B cell (primary cell): Measurements from ENCODE around the gene RBMX.

Experiments used
- CTCF ChIP-seq: fragments of 200-600 bp; IDR thresholded peaks from one replicate; pipeline ENCODE4 v1.8.0; 2022; ENCODE audit warnings: antibody characterized with exemption, mild to moderate bottlenecking
- EZH2 ChIP-seq: IDR thresholded peaks from 2 replicates; pipeline ENCODE4 v1.6.1; 2012; ENCODE audit warnings: borderline replicate concordance, low read depth, mild to moderate bottlenecking, moderate library complexity, low read length; ENCODE audit not compliant: insufficient read depth, poor library complexity, severe bottlenecking

DNA sequence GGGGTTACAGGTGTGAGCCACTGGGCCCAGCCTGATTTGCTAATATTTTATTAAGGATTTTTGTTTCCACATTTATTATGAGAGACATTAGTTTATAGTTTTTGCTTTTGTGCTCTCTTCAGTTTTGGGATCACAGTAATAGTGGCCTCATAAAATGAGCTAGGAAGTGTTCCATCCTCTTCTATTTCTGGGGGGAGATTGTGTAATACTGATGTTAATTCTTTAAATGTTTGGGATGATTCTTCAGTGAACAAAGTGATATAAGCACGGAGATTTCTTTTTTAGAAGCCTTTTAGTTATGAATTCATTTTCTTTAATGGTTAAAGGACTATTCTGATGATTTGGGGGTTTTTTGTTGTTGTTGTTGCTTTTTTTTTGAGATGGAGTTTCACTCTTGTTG is 41.3 kb downstream of the RBMX start:
- no peak for TF ChIP-seq CTCF
- no peak for TF ChIP-seq EZH2
